ENCODE measurements around the gene RBM20.

- TF ChIP-seq TSHZ2 (CRISPR knock-in tag; IDR thresholded peaks at IDR 0.05): no peak
- TF ChIP-seq ZNF8 (CRISPR knock-in tag; IDR thresholded peaks at IDR 0.05): no peak
- TF ChIP-seq GLIS3 (CRISPR knock-in tag; IDR thresholded peaks at IDR 0.05): no peak
- TF ChIP-seq PATZ1 (CRISPR knock-in tag; IDR thresholded peaks at IDR 0.05; ENCODE audit: borderline replicate concordance): no peak
- TF ChIP-seq ZFP3 (CRISPR knock-in tag; IDR thresholded peaks at IDR 0.05): no peak
- TF ChIP-seq POU6F1 (CRISPR knock-in tag; IDR thresholded peaks at IDR 0.05; ENCODE audit: borderline replicate concordance, low read depth): no peak
- no peak for TF ChIP-seq ISL1 (CRISPR knock-in tag; IDR thresholded peaks at IDR 0.05)
- TF ChIP-seq BACH2 (CRISPR knock-in tag; IDR thresholded peaks at IDR 0.05; ENCODE audit: borderline replicate concordance): no peak
- no peak for TF ChIP-seq ZNF70 (CRISPR knock-in tag; IDR thresholded peaks at IDR 0.05)
- TF ChIP-seq OSR1 (CRISPR knock-in tag; IDR thresholded peaks at IDR 0.05): no peak
- no peak for TF ChIP-seq ARNTL (CRISPR knock-in tag; IDR thresholded peaks at IDR 0.05; ENCODE audit: borderline replicate concordance, low read depth)
Measured at GRCh38 chr10:110813743-110814472, 169.8 kb downstream of the RBM20 start.

All from SK-N-SH treated with all-trans-retinoic acid at 6 μM for 48 hours (cell line).